ENCODE results near the gene CTSZ. TPM values are rescaled to one million over a fixed set of nuclear protein-coding genes. Genes with fewer than 3 reads are reported as not detected.

CTSZ gene
- total and polyA plus RNA-seq, 10 of the 15 experiments (the other 5 are each of a cell fraction or from before 2014, with no cell fraction given) = 6.0 to 301 (median 154) TPM

DNA sequence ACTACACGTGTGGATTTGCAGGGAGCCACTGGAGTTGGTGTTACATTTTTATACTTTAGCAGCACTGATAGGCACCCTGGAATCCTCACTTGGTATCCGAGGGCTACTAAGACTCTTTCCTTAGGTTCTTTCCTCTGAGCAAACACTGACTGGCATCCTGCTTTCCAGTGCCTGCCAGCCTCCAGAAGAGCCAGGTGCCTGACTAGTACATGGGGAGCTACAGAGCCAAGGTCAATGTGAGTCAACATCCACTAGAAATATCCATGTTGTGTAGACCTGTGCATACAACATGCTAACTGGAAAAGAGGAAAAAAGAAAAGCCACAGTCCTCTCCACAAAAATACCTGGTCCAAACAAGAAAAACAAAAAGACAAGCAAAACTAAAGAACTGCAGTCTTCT, 18.0 kb upstream of the CTSZ start:
- in situ Hi-C loops (cut with MboI) = no loop called here
- Histone ChIP-seq H2AFZ (ENCODE audit: control insufficient read depth, low read depth, low read length) (no peak overlapping the region), H3K27me3 (replicated peaks in 1 of 2; ENCODE audit: control insufficient read depth in 2 of 2, insufficient read depth in 2 of 2, low read length in 1 of 2) (no peaks in the 10 kb centered on the region), H3K4me2 (ENCODE audit: control insufficient read depth, insufficient read depth) (no peak overlapping the region), H3K4me3 (no peak overlapping the region), H3K9ac (ENCODE audit: control insufficient read depth, insufficient read depth, low read length) (no peak overlapping the region), H3K9me3 (replicated peaks; ENCODE audit: control insufficient read depth, insufficient read depth, low read length) (no peaks in the 10 kb centered on the region), H4K20me1 (ENCODE audit: control insufficient read depth, insufficient read depth) (no peaks in the 10 kb centered on the region), H3K79me2 (ENCODE audit: control insufficient read depth, insufficient read depth, low read length) (peaks cover 34% of the 10 kb centered on the region), H3K27ac (ENCODE audit: control insufficient read depth, insufficient read depth) (no peak overlapping the region), H3K36me3 (ENCODE audit: control insufficient read depth in 2 of 2, insufficient read depth in 2 of 2, low read length in 1 of 2) (peaks cover 13 to 30% of the 10 kb centered on the region in 2 experiments), H3K4me1 (ENCODE audit: control insufficient read depth, insufficient read depth, low read length) (no peaks in the 10 kb centered on the region; the same call in 1 of the 2 replicates)
- TF ChIP-seq STAT3 (IDR thresholded peaks at IDR 0.05; ENCODE audit: low read depth, low read length) (no peak), CHD4 (IDR thresholded peaks at IDR 0.05) (no peak), NFXL1 (IDR thresholded peaks at IDR 0.05; ENCODE audit: borderline replicate concordance) (no peak), POU2F2 (IDR thresholded peaks at IDR 0.05; ENCODE audit: borderline replicate concordance, low read depth, low read length) (no peak), SIX5 (IDR thresholded peaks at IDR 0.05; ENCODE audit: low read depth, low read length, severe bottlenecking) (no peak), NFYB (IDR thresholded peaks at IDR 0.05; ENCODE audit: insufficient read depth, low read depth, low read length) (no peak)
- CTCF ChIA-PET = no interaction called here
- FAIRE-seq (no peak), DNase-seq (ENCODE audit: low read depth, low spot score) (no peak), ATAC-seq (no peak)
- no TSS peak for BruUV-seq (replicated peaks)
- SMC1A ChIA-PET (ENCODE audit: uncharacterized antibody, unreplicated experiment) = interaction anchor here (0.8 kb wide), 1 partner anchor 14 kb away, joined by 3 read pairs; no protein-coding TSS in a partner anchor
- intact Hi-C loops (cut with micrococcal nuclease; ENCODE audit: unreplicated experiment) = no loop called here
- POLR2A ChIA-PET = interaction anchor here (0.7 kb wide), 1 partner anchor 145 kb away, joined by 3 read pairs; no protein-coding TSS in a partner anchor
- WGBS (ENCODE audit: insufficient coverage, insufficient replicate concordance, low lambda C conversion rate, missing lambda C conversion rate) = 100% methylated on average over 2 of the region's 2 CpGs
- RAD21 ChIA-PET (ENCODE audit: unreplicated experiment) = no interaction called here

DNA sequence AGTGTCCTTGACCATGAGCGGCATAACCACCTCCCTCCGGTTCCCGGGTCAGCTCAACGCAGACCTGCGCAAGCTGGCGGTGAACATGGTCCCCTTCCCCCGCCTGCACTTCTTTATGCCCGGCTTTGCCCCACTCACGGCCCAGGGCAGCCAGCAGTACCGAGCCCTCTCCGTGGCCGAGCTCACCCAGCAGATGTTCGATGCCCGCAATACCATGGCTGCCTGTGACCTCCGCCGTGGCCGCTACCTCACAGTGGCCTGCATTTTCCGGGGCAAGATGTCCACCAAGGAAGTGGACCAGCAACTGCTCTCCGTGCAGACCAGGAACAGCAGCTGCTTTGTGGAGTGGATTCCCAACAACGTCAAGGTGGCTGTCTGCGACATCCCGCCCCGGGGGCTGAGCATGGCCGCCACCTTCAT, 17.1 kb upstream of the CTSZ start:
- CTCF ChIA-PET = no interaction called here
- DNase-seq (ENCODE audit: low read depth, low spot score) = no peak
- in situ Hi-C loops (cut with MboI) (no loop called here), intact Hi-C loops (cut with micrococcal nuclease; ENCODE audit: unreplicated experiment) (no loop called here)
- H2AFZ ChIP-seq (ENCODE audit: control insufficient read depth, low read depth, low read length) = no peak overlapping the region
- H3K4me2 ChIP-seq (ENCODE audit: control insufficient read depth, insufficient read depth) = no peak overlapping the region
- H3K27ac ChIP-seq (ENCODE audit: control insufficient read depth, insufficient read depth) = no peak overlapping the region
- no peak for ATAC-seq
- no TSS peak for BruUV-seq (replicated peaks)
- H4K20me1 ChIP-seq (ENCODE audit: control insufficient read depth, insufficient read depth) = no peaks in the 10 kb centered on the region
- H3K9me3 ChIP-seq (replicated peaks; ENCODE audit: control insufficient read depth, insufficient read depth, low read length) = no peaks in the 10 kb centered on the region
- H3K27me3 ChIP-seq (replicated peaks in 1 of 2; ENCODE audit: control insufficient read depth in 2 of 2, insufficient read depth in 2 of 2, low read length in 1 of 2) = no peaks in the 10 kb centered on the region
- TF ChIP-seq, protein P1, sequence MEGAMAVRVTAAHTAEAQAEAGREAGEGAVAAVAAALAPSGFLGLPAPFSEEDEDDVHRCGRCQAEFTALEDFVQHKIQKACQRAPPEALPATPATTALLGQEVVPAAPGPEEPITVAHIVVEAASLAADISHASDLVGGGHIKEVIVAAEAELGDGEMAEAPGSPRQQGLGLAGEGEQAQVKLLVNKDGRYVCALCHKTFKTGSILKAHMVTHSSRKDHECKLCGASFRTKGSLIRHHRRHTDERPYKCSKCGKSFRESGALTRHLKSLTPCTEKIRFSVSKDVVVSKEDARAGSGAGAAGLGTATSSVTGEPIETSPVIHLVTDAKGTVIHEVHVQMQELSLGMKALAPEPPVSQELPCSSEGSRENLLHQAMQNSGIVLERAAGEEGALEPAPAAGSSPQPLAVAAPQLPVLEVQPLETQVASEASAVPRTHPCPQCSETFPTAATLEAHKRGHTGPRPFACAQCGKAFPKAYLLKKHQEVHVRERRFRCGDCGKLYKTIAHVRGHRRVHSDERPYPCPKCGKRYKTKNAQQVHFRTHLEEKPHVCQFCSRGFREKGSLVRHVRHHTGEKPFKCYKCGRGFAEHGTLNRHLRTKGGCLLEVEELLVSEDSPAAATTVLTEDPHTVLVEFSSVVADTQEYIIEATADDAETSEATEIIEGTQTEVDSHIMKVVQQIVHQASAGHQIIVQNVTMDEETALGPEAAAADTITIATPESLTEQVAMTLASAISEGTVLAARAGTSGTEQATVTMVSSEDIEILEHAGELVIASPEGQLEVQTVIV (IDR thresholded peaks at IDR 0.05; ENCODE audit: borderline replicate concordance, partially characterized antibody) = no peak
- TF ChIP-seq SREBF2 (IDR thresholded peaks at IDR 0.05; ENCODE audit: low read length) (no peak), NFYB (IDR thresholded peaks at IDR 0.05; ENCODE audit: insufficient read depth, low read depth, low read length) (no peak), CBX3 (IDR thresholded peaks at IDR 0.05; ENCODE audit: borderline replicate concordance, low read depth) (no peak), RBBP5 (conservative IDR thresholded peaks at IDR 0.05) (no peak)
- TF ChIP-seq, protein P2, sequence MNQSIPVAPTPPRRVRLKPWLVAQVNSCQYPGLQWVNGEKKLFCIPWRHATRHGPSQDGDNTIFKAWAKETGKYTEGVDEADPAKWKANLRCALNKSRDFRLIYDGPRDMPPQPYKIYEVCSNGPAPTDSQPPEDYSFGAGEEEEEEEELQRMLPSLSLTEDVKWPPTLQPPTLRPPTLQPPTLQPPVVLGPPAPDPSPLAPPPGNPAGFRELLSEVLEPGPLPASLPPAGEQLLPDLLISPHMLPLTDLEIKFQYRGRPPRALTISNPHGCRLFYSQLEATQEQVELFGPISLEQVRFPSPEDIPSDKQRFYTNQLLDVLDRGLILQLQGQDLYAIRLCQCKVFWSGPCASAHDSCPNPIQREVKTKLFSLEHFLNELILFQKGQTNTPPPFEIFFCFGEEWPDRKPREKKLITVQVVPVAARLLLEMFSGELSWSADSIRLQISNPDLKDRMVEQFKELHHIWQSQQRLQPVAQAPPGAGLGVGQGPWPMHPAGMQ (IDR thresholded peaks at IDR 0.05; ENCODE audit: borderline replicate concordance) = no peak
- peaks cover 13 to 30% of the 10 kb centered on the region in 2 experiments for H3K36me3 ChIP-seq (ENCODE audit: control insufficient read depth in 2 of 2, insufficient read depth in 2 of 2, low read length in 1 of 2)
- RAD21 ChIA-PET (ENCODE audit: unreplicated experiment) = interaction anchor here (0.7 kb wide), 1 partner anchor 42 kb away, joined by 4 read pairs; no protein-coding TSS in a partner anchor
- H3K9ac ChIP-seq (ENCODE audit: control insufficient read depth, insufficient read depth, low read length) = no peak overlapping the region
- POLR2A ChIA-PET = no interaction called here
- no peak for FAIRE-seq
- H3K4me1 ChIP-seq (ENCODE audit: control insufficient read depth, insufficient read depth, low read length) = no peaks in the 10 kb centered on the region
- 96% methylated on average over 24 of the region's 24 CpGs for WGBS (ENCODE audit: insufficient coverage, insufficient replicate concordance, low lambda C conversion rate, missing lambda C conversion rate)
- peaks cover 24% of the 10 kb centered on the region for H3K79me2 ChIP-seq (ENCODE audit: control insufficient read depth, insufficient read depth, low read length)
- SMC1A ChIA-PET (ENCODE audit: uncharacterized antibody, unreplicated experiment) = no interaction called here
- H3K4me3 ChIP-seq = no peak overlapping the region

Measured in GM12878 (cell line).